ENCODE data around the gene CCNG1.

DNA sequence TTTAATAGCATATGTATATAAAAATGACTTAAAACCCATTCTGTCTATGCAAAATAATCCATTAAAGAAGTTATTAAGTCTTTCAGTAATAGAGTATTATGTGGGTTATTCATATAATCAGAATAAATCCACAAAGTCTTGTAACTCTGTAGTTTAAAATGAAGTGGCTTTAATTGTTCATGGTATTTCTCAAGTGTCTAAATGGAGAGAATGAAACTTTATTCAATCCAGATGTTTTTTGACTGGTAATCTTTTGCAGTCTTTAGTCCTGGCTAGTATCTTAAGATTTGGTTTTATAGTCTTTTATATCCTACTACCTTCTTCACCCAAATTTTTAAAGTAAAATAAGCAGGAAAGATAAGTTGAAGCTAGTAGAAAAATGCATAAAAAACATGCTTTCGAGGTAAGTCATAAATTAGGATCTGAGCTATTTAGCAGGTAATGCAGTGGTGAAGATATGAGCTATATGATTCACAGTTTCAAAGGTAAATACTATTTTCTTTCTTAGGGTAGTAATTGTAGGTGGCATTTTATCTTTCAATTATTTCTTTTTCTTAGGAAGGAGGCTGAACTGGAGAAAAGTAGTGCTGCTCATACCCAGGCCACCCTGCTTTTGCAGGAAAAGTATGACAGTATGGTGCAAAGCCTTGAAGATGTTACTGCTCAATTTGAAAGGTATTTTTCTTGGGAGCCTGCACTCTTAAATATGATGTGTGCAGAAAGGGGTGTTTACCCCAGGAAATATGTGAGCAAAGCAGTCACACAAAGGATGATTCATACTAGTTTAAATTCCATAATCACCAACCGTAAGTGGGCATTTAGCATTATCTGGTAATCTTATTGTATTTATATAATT lies 41.0 kb downstream of the CCNG1 start:
- TF ChIP-seq, protein P1, sequence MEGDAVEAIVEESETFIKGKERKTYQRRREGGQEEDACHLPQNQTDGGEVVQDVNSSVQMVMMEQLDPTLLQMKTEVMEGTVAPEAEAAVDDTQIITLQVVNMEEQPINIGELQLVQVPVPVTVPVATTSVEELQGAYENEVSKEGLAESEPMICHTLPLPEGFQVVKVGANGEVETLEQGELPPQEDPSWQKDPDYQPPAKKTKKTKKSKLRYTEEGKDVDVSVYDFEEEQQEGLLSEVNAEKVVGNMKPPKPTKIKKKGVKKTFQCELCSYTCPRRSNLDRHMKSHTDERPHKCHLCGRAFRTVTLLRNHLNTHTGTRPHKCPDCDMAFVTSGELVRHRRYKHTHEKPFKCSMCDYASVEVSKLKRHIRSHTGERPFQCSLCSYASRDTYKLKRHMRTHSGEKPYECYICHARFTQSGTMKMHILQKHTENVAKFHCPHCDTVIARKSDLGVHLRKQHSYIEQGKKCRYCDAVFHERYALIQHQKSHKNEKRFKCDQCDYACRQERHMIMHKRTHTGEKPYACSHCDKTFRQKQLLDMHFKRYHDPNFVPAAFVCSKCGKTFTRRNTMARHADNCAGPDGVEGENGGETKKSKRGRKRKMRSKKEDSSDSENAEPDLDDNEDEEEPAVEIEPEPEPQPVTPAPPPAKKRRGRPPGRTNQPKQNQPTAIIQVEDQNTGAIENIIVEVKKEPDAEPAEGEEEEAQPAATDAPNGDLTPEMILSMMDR (conservative IDR thresholded peaks at IDR 0.05 in 1 of 2, IDR thresholded peaks at IDR 0.05 in 1 of 2; ENCODE audit: extremely low read depth in 1 of 2, insufficient read depth in 1 of 2, low read depth in 1 of 2, low read length in 2 of 2): no peak
- no peak for TF ChIP-seq EZH2 (IDR thresholded peaks at IDR 0.05; ENCODE audit: borderline replicate concordance, low read length)

Measured in mammary epithelial cell (primary cell).